Body of pancreas (tissue), 4 donors: ENCODE results near the gene SSC5D.

Source experiments
- CTCF ChIP-seq, 7 experiments: fragments of 450-650 bp in 4 of 7; fragments of 200-600 bp in 3 of 7; sonication (generic) in 3 of 7; IDR thresholded peaks; one replicate each; pipeline ENCODE4 v1.5.1; 2016 to 2019; ENCODE audit warnings: antibody characterized with exemption in 7 of 7
- POLR2A ChIP-seq, 3 donors: fragments of 450-650 bp; IDR thresholded peaks; one replicate each; pipeline ENCODE4 v1.6.1; 2016; ENCODE audit warnings: antibody characterized with exemption in 3 of 3, mild to moderate bottlenecking in 2 of 3

- TF ChIP-seq CTCF (IDR thresholded peaks at IDR 0.05) (no peak), POLR2A (IDR thresholded peaks at IDR 0.05) (no peak)
Measured at GRCh38 chr19:55490478-55491432, 2.5 kb downstream of the SSC5D start.
